Prostate gland (tissue), 2 donors: Measurements from ENCODE around the gene INSIG1.

ENCODE experiments used
- POLR2AphosphoS5 ChIP-seq: sonication (generic); formaldehyde crosslinking; IDR thresholded peaks from one replicate; pipeline ENCODE4 v1.6.1; 2017; ENCODE audit warnings: antibody characterized with exemption
- TF ChIP-seq, protein P1 (sequence below), 4 experiments: fragments of 200-600 bp in 2 of 4; fragments of 450-650 bp in 2 of 4; sonication (generic) in 2 of 4; IDR thresholded peaks; 1 replicate in 3 of 4; 2 replicates in 1 of 4; pipeline ENCODE4 v1.5.1; 2016 to 2019; ENCODE audit warnings: antibody characterized with exemption in 4 of 4, mild to moderate bottlenecking in 2 of 4, moderate library complexity in 2 of 4

DNA sequence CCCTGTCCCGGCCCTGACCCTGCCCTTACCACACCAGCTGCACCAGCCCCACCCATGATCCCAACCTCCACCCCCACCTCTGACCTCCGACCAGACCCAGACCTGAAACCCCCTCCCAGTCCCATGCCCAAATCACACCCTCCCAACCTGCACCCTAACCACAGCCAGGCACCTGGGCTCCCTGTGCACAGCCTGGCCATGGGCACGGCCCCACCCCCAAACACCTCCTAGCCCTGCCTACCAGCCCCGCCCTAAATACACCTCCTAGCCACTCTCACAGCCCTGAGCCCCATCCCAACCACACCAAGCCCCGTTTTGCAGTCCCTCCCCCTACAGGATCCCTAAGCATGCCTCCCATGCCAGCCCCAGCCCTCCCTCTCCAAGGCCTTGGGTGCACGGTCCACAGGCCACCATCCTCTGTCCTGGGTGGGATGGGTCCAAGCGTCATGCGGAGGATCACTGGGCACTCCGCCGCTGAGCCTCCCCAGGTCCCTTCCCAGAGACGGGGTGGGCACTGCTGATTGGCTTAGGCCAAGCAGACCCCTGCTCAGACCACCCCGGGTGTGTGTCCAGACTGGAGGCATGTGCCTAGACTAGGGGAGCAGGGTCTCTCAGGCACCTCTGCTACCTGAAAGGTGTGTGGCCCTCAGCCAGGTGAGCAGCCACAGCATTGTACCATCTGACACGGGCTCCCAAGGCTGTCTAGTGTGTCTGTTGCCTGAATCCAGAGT lies 30.1 kb downstream of the INSIG1 start:
- TF ChIP-seq, protein P1, sequence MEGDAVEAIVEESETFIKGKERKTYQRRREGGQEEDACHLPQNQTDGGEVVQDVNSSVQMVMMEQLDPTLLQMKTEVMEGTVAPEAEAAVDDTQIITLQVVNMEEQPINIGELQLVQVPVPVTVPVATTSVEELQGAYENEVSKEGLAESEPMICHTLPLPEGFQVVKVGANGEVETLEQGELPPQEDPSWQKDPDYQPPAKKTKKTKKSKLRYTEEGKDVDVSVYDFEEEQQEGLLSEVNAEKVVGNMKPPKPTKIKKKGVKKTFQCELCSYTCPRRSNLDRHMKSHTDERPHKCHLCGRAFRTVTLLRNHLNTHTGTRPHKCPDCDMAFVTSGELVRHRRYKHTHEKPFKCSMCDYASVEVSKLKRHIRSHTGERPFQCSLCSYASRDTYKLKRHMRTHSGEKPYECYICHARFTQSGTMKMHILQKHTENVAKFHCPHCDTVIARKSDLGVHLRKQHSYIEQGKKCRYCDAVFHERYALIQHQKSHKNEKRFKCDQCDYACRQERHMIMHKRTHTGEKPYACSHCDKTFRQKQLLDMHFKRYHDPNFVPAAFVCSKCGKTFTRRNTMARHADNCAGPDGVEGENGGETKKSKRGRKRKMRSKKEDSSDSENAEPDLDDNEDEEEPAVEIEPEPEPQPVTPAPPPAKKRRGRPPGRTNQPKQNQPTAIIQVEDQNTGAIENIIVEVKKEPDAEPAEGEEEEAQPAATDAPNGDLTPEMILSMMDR (IDR thresholded peaks at IDR 0.05) = no peak
- no peak for TF ChIP-seq POLR2AphosphoS5
